DMS79 (cell line): Measurements from ENCODE around the gene PLAC1.

ENCODE experiments used
- DNase-seq: peaks from one replicate; lab custom pipeline; 2025; lab: John Stamatoyannopoulos, UW

PLAC1 gene

DNA sequence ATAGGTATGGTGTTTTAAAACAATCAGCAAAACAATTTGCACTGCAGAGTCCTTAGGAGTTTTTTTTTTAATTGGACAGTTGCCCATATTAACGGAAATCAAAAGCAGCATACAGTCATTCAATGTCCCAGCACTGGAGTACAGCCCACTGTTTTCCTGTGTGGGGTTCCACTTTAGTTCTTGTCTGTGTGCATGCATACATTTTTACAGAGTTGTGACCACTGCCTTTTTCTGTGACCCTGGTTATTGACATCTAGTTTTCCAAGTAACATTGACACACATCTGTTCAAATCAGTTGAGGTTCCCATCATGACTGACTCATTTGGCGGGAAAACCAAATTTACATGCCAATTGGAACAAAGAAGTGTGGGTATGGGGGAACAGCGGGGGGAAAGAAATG is 115.0 kb downstream of the PLAC1 start:
- no peak for DNase-seq

DNA sequence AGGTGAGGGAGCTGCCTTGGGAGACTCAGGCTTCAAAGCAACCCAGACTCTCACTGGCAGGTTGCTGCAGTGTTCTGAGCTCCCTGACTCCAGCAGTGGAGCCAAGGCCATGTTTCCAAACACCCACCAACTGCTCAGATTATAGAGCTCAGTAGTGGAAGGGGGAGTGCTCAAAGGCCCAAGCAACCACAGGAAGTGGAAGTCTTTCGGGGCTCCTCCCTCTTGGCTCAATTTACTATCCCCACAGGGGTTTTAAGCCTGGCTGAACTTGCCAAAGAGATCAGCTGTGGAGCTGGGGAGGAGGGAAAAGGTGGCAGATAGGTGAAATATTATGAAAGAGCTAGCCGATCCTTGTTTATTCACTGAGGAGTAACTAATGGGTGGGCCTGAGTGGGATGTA is 115.8 kb downstream of the PLAC1 start:
- peak; percentile 30 for DNase-seq

DNA sequence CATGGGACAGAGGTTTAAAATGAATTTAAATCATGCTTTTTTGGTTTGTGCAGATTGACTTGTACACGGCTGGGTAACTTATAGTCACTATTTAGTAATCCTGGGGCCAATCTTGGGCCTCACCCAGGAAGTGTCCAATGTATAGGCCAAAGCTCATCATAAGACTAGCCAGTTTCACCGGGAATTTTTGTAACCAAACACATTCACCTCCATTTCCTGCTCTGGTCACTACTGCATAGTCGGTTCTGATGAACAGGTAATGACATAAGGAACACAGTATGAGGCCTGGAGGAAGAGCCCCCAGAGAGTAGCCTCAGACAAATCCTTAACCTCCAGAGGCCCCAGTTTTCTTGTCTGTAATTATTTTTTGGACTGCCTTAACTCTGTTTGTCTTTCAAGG is 116.4 kb downstream of the PLAC1 start:
- DNase-seq = no peak

DNA sequence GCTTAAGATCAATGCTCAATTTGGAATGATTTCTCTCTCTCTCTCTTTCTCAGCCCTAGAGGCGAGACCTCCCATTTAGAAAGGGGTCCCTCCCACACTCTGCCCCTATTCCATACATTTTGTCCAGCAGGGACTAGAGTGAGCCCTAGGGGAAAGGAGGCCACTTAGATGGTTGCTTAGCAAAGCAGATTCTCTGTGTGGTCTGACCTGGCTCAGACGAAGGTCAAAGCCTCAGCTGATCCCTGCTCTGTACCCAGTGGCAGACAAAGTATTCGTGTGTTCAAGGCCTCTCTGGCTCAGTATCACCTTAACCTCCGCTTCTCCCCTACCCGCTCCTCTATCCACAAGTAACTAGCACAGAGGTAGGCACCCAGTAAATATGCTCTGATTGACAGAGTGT is 120.0 kb downstream of the PLAC1 start:
- DNase-seq = no peak

DNA sequence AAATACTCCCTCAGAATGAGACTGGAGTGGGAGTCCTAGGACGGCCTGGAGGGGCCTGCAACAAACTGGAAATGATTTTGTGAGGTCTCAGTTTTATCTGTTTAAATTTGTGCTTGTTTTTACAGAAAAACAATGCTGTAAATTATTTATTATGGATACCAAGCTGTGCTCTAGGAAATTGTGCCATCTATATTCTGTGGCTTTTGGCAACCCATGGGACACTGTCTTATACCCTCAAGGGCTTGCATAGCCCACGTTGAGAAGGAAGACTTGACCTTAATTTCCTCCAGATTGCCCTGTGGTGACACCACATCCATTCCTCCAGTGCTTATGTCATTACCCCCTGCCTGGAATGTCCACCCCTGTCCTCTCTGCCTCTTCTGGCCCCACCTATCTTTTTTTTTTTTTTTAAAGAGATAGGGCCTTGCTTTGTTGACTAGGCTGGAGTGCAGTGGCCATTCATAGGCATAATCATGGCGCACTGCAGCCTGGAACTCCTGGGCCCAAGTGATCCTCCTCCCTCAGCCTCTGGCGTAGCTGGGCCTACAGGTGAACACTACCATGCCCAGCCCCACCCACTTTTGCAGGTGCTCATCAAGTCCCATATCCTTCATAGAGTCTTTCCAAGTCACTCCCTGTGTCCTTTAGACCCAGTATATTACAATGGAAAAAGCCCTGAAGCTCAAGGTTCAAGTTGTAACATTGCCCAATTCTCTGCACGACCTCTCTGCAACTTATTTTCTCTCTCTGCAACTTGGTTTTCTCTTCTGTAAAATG is 120.9 kb downstream of the PLAC1 start:
- no peak for DNase-seq

DNA sequence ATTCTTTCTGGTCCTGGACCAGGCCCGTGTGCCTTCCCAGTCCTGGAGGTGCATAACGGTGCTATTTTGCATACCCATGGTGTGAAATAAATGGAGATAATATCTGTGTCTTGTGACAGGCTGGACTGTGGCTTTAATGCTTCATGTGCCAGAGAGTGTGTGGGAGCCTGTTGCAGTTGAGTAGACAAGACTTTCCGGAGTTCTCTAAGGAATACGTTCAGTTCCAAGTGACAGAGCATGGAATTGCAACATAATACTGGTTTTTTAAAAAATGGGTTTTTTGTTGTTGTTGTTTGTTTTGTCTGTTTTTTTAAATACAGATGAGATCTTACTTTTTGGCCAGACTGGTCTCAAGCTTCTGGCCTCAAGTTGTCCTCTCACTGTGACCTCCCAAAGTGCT is 124.3 kb downstream of the PLAC1 start:
- DNase-seq = no peak

DNA sequence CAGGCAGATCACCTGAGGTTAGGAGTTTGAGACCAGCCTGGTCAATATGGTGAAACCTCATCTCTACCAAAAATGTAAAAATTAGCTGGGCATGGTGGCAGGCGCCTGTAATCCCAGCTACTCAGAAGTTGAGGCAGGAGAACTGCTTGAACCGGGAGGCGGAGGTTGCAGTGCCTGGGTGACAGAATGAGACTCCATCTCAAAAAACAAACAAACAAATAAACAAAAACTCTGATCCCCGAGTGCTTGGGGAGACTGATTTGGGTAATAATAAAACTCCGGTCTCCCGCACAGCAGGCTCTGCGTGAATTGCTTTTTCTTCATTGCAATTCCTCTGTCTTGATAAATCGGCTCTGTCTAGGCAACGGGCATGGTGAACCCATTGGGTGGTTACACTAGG is 124.9 kb downstream of the PLAC1 start:
- DNase-seq = no peak

DNA sequence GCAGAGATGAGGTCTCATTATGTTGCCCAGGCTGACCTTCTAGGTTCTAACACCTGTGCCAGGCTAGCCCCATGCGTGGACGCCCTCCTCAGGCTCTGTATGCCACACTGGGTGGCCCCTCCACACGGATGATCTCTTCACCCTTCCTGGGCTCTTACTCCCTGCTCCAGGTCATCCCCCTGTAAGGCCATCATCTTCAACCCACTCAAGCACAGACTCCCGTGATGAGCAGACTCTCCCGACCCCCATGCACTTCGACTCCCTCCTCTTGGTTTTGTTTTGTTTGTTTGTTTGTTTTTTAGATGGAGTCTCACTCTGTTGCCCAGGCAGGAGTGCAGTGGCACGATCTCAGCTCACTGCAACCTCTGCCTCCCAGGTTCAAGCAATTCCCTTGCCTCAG is 127.4 kb downstream of the PLAC1 start:
- no peak for DNase-seq

DNA sequence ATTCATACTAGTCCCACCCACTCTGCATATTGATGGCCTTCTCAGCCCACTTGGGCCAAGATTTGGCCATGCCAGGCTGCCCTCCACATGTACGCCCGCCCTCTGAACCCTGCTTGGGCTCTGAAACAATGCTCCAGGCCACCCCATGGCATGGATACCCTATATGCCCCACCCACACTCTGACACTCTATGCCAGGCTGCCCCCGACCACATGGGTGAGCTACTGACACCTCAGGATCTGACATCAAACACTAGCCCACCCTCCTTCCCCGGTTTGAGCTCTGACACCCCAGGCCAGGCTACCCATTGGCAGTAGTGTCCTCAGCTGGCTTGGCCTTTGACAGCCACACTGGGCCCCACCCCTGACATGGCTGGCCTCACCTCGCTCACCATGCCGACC is 128.8 kb downstream of the PLAC1 start:
- DNase-seq = no peak

DNA sequence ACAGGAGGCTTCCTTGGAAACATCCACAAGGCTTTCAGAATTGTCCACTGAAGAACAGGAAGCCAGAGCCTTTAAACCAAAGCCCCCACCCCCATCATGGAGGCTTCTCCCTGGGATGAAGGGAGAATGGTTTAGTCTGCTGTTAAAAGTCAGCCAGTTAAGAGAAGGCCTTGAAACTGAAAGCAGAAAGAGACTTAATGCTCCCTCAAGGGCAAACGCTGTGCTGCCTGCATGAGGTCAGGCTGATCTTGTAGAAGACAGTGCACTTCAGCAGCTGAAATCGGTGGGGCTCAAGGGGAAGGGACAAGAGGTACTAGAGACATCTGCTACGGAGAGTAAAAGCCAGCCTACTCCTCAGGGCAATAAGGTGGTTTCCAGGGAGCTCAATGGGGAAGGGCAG is 129.3 kb downstream of the PLAC1 start:
- no peak for DNase-seq

DNA sequence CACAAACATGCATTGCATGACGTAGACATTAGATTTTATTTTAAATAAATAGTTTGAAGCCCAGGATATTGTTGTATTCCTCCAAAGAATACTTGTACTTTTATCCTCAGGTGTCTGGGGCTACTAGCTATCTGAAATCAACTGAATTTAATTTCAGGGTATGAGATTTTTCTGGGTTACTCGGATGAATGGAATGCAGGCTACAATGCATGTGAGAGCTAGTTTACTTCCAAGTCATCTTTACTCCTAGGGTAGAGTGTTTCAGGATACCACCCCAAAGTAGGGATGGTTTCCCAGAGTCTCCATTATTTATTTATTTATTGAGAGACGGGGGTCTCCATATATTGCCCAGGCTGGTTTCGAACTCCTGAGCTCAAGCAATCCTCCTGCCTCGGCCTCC is 131.9 kb downstream of the PLAC1 start:
- no peak for DNase-seq

DNA sequence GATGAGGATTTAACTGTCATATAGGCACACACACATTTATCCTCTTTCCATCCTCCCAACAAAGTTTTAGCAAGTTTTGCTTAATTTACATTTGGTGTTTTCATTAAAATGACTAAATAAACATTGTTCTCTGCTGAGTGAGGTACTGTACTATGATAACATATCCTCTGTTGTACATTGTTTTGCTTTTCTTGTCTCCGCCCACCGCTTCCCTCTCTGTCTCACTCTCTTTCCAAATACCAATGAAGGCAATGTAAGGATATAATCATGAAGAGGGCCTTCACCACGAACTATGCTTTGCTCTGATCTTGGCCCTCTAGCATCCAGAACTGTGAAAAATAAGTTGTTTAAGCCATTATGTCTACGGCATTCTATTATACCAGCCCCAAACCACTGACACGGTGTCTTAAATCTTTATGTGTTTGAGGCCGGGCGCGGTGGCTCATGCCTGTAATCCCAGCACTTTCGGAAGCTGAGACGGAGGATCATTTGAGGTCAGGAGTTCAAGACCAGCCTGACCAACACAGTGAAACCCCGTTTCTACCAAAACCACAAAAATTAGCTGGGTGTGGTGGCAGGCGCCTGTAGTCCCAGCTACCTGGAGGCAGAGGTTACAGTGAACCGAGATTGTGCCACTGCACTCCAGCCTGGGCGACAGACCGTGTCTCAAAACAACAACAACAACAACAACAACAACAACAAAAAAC is 133.0 kb downstream of the PLAC1 start:
- no peak for DNase-seq

DNA sequence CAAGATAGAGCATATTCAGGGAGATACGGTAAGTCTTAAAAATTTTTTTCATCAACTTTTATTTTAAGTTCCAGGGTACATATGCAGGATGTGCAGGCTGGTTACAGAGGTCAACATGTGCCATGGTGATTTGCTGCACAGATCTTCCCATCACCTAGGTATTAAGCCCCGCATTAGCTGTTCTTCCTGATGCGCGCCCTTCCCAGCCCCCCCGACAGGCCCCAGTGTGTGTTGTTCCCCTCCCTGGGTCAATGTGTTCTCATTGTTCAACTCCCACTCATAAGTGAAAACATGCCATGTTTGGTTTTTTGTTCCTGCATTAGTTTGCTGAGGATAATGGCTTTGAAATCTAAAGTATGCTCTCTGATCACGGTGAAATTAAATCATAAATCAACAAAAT is 134.1 kb downstream of the PLAC1 start:
- DNase-seq = no peak

DNA sequence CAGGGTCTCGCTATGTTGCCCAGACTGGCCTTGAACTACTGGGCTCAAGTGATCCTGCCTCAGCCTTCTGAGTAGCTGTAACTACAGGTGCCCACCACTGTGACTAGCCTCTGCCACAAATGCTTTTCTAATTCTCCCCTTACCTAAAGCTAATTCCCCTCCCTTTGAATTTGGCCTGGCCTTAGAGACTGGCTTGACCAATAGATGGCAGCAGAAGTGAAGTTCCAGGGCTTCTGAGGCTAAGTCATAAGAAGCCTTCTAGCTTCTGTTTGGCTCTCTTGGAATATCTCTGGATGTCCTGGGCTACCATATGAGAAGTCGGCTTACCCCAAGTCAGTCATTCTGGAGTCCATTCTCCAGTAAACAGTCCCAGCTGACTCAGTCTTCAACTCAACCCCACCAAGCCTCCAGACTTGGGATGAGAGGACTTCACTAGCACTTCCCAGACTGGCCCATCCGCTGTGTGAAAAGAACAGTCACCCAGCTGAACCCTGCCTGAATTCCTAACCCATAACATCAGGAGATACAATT is 137.3 kb downstream of the PLAC1 start:
- DNase-seq = no peak
